Activated CD4-positive, alpha-beta T cell treated with anti-CD3 and anti-CD28 coated beads for 36 hours (primary cell): Measurements from ENCODE around the gene ZC3H7A. TPM values are rescaled to one million over a fixed set of nuclear protein-coding genes. Genes with fewer than 3 reads are reported as not detected.
"Not testable (repeated sequence)": the region's sequence is repeated elsewhere in the genome, so short reads cannot be mapped to it uniquely, and the experiment has no call there.

Experiments
- ATAC-seq: fragments of 200-7000 bp; cut with Tn5 transposase; one replicate; pipeline ENCODE4 v1.10.0; 2021; ENCODE audit warnings: mild to moderate bottlenecking, moderate library complexity
- CTCF ChIA-PET: fragments of 350-600 bp; sonication (Branson Sonifier 250); formaldehyde crosslinking; loops from one replicate; lab custom pipeline; 2021; ENCODE audit warnings: antibody characterized with exemption; lab: Charles Lee
- POLR2A ChIA-PET: fragments of 350-600 bp; sonication (Branson Sonifier 250); formaldehyde crosslinking; loops from one replicate; lab custom pipeline; 2021; ENCODE audit warnings: antibody characterized with exemption, inconsistent platforms; lab: Charles Lee
- DNase-seq: peaks from one replicate; pipeline ENCODE4 v3.0.0-alpha.2; 2020
- H3K27ac Mint-ChIP-seq: one replicate; pipeline ENCODE4 v1.8.0; 2021; ENCODE audit warnings: mixed read lengths
- H3K27me3 Mint-ChIP-seq: one replicate; pipeline ENCODE4 v1.8.0; 2021; ENCODE audit warnings: mixed read lengths
- H3K36me3 Mint-ChIP-seq: one replicate; pipeline ENCODE4 v1.8.0; 2021; ENCODE audit warnings: low read depth, mixed read lengths
- H3K4me1 Mint-ChIP-seq: one replicate; pipeline ENCODE4 v1.8.0; 2021; ENCODE audit warnings: mixed read lengths
- H3K4me3 Mint-ChIP-seq: one replicate; pipeline ENCODE4 v1.8.0; 2021; ENCODE audit warnings: mild to moderate bottlenecking, moderate library complexity, mixed read lengths
- H3K9me3 Mint-ChIP-seq: one replicate; pipeline ENCODE4 v1.8.0; 2021; ENCODE audit warnings: low read depth, mixed read lengths
- intact Hi-C, 2 experiments: fragments of 100-400 bp; cut with DNase I in 1 of 2; cut with micrococcal nuclease in 1 of 2; formaldehyde crosslinking; loops; one replicate each; pipeline versions ENCODE4 v1.14.2 to v1.15.1; 2022 to 2024; cut with DNase I, micrococcal nuclease
- total RNA-seq, 2 experiments: library from RNA; stranded (reverse); gene quantifications; one replicate each; pipeline ENCODE4 v1.2.3, GENCODE V29; 2021

The ZC3H7A gene
- total RNA-seq, 2 experiments from 2014 or later: 74.1 to 95.1 TPM

DNA sequence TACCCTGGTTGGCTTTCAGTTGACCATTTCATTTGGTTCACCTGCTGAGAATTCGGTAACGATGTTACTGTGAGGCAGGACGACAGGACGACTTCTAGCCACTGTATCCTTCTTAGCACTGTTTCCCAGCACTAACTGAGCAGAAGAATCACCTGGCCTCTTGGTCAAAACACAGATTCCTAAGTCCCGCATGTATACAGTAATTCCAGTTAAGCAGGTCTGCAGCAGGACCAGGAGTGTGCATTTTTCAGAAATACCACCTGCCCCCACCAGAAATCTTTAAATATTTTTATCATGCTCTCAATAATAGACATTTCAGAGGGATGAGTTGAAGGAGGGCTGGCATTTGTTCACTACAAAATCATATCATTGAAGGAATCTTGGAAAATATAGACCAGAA lies 31.6 kb upstream of the ZC3H7A start:
- Mint-ChIP-seq H3K27me3 (no peaks in the 10 kb centered on the region), H3K4me3 (no peak overlapping the region), H3K4me1 (no peaks in the 10 kb centered on the region), H3K9me3 (no peaks in the 10 kb centered on the region), H3K36me3 (no peaks in the 10 kb centered on the region), H3K27ac (no peak overlapping the region)
- DNase-seq (no peak), ATAC-seq (no peak)
- POLR2A ChIA-PET: no interaction called here
- CTCF ChIA-PET: no interaction called here
- intact Hi-C loops: no loop called here

DNA sequence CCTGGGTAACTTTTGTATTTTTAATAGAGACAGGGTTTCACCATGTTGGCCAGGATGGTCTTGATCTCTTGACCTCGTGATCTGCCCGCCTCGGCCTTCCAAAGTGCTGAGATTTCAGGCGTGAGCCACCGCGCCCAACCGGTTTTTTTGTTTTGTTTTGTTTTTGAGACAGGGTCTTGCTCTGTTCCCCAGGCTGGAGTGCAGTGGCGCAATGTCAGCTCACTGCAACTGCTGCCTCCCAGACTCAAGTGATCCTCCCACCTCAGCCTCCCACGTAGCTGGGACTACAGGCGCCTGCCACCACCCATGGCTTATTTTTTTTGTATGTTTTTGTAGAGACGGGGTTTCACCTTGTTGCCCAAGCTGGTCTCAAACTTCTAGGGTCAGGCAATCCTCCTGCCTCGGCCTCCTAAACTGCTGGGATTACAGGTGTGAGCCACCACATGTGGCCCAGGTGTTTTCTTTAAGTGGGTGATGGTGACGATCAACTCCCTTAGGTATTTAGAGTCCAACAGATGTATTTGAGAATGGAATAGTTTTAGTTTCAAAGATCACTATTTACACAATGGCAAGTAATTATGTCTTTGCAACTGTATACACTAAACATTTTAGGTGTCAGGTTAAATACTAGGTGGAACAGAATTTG lies 28.6 kb upstream of the ZC3H7A start:
- H3K27ac Mint-ChIP-seq, H3K4me3 Mint-ChIP-seq, H3K27me3 Mint-ChIP-seq, H3K4me1 Mint-ChIP-seq, ATAC-seq, CTCF ChIA-PET, H3K36me3 Mint-ChIP-seq, H3K9me3 Mint-ChIP-seq, intact Hi-C loops, DNase-seq: not testable (repeated sequence)
- POLR2A ChIA-PET: interaction anchor here (0.6 kb wide), 1 partner anchor 22 kb away, joined by 3 read pairs; no protein-coding TSS in a partner anchor

DNA sequence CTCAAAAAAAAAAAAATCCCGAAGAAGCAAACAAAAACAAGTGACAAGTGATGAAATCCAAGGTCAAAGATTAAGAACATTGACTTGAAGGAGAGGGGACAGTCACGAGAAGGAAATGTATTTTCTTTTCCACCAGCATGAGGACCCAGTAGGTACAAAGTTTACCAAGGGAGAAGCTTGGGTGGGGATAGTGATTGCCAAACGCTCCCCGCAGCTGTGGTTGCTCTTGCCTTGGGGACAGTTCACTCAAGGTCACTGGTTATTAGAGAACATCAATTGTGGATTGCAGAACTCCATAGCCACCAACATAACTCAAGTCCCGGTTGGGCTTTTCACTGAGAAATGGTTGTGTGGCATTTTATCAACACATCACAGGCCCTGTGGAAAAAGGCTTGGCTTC lies 27.3 kb upstream of the ZC3H7A start:
- POLR2A ChIA-PET: no interaction called here
- intact Hi-C loops: no loop called here
- CTCF ChIA-PET: no interaction called here
- Mint-ChIP-seq H3K4me3 (no peak overlapping the region), H3K4me1 (no peaks in the 10 kb centered on the region), H3K36me3 (no peaks in the 10 kb centered on the region), H3K27ac (no peak overlapping the region), H3K27me3 (no peaks in the 10 kb centered on the region), H3K9me3 (no peaks in the 10 kb centered on the region)
- ATAC-seq (no peak), DNase-seq (no peak)

DNA sequence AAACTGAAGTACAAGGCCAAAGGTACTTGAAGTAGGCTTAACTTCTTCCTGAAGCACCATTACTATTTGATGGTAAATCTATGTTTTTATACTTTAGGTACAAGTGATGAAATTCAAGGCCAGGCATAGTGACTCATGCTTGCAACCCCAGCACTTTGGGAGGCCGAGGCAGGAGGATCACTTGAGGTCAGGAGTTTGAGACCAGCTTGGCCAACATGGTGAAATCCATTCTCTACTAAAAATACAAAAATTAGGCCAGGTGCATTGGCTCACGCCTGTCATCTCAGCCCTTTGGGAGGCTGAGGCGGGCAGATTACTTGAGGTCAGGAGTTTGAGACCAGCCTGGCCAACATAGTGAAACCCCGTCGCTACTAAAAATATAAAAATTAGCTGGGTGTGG lies 26.6 kb upstream of the ZC3H7A start:
- CTCF ChIA-PET: interaction anchor here (0.7 kb wide), 1 partner anchor 286 kb away, joined by 3 read pairs; no protein-coding TSS in a partner anchor
- H3K27me3 Mint-ChIP-seq, H3K36me3 Mint-ChIP-seq, DNase-seq, H3K4me1 Mint-ChIP-seq, POLR2A ChIA-PET, intact Hi-C loops, H3K9me3 Mint-ChIP-seq, H3K27ac Mint-ChIP-seq, ATAC-seq, H3K4me3 Mint-ChIP-seq: not testable (repeated sequence)

DNA sequence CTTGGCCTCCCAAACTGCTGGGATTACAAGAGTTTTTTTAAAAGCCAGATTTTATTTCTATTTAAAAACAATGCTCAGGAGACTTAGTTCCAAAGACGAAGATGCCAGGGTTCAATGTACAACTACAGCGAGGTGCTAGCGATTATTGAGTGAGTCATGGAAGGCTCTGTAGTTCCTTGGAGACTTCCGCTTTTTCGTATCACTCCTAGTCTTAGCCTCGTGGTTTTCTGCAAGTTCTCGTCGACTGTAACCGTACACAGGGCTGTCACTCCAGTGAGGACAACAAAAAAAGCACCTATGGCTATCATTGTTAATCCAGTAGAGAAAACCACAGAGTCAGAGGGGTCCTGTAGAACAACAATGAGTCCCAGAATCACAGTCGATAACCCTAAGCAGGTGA lies 22.7 kb upstream of the ZC3H7A start:
- intact Hi-C loops: no loop called here
- Mint-ChIP-seq H3K36me3 (no peaks in the 10 kb centered on the region), H3K4me3 (no peak overlapping the region), H3K4me1 (no peaks in the 10 kb centered on the region), H3K27me3 (no peaks in the 10 kb centered on the region), H3K27ac (no peak overlapping the region), H3K9me3 (no peaks in the 10 kb centered on the region)
- ATAC-seq (no peak), DNase-seq (no peak)
- POLR2A ChIA-PET: interaction anchor here (0.7 kb wide), 1 partner anchor 188 kb away, joined by 5 read pairs; no protein-coding TSS in a partner anchor
- CTCF ChIA-PET: no interaction called here

DNA sequence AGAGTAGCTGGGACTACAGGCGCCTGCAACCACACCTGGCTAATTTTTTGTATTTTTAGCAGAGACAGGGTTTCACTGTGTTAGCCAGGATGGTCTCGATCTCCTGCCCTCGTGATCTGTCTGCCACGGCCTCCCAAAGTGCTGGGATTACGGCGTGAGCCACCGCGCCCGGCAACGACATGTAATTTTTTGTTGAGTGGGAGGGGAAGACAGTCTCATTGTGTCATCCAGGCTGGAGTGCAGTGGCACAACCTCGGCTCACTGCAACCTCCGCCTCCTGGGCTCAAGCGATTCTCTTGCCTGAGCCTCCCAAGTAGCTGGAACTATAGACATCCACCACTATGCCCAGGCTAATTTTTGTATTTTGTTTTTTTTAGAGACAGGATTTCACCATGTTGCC lies 21.9 kb upstream of the ZC3H7A start:
- CTCF ChIA-PET: interaction anchor here (0.7 kb wide), 1 partner anchor 249 kb away, joined by 3 read pairs; no protein-coding TSS in a partner anchor
- H3K36me3 Mint-ChIP-seq, H3K9me3 Mint-ChIP-seq, POLR2A ChIA-PET, H3K4me3 Mint-ChIP-seq, intact Hi-C loops, H3K27me3 Mint-ChIP-seq, H3K4me1 Mint-ChIP-seq, H3K27ac Mint-ChIP-seq, DNase-seq, ATAC-seq: not testable (repeated sequence)

DNA sequence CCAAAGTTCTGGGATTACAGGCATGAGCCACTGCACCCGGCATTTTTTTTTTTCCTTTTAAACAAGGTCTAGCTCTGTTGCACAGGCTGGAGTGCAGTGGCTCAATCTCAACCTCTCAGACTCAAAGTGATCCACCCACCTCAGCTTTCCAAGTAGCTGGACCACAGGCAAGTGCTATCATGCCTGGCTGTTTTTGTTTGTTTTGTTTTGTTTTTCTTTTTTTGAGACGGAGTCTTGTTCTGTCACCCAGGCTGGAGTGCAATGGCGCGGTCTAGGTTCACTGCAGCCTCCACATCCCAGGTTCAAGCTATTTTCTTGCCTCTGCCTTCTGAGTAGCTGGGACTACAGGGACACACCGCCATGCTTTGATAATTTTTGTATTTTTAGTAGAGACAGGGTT lies 19.1 kb upstream of the ZC3H7A start:
- POLR2A ChIA-PET: no interaction called here
- Mint-ChIP-seq H3K9me3 (no peaks in the 10 kb centered on the region), H3K36me3 (no peaks in the 10 kb centered on the region), H3K4me3 (no peak overlapping the region), H3K27ac (no peak overlapping the region), H3K27me3 (no peaks in the 10 kb centered on the region), H3K4me1 (no peaks in the 10 kb centered on the region)
- DNase-seq (no peak), ATAC-seq (no peak)
- CTCF ChIA-PET: interaction anchor here (0.6 to 0.7 kb wide), 2 partner anchors 9 to 108 kb away, joined by 3 read pairs; no protein-coding TSS in a partner anchor
- intact Hi-C loops: no loop called here

DNA sequence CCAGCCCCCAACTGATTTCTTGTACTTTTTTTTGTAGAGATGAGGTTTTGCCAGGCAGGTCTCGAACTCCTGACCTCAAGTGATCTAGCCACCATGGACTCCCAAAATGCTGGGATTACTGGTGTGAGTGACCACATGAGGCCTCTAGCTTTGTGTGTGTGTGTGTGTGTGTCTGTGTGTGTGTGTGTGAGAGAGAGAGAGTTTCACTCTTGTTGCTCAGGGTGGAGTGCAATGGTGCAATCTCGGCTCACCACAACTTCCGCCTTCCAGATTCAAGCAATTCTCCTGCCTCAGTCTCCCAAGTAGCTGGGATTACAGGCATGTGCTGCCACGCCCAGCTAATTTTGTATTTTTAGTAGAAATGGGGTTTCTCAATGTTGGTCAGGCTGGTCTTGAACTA lies 17.7 kb upstream of the ZC3H7A start:
- not testable (repeated sequence) for H3K27ac Mint-ChIP-seq, H3K36me3 Mint-ChIP-seq, DNase-seq, H3K4me3 Mint-ChIP-seq, ATAC-seq, H3K4me1 Mint-ChIP-seq, H3K9me3 Mint-ChIP-seq, H3K27me3 Mint-ChIP-seq
- ChIA-PET CTCF (interaction anchor here (1.7 kb wide), 1 partner anchor 17 kb away, joined by 4 read pairs; no protein-coding TSS in a partner anchor), POLR2A (interaction anchor here (0.5 to 0.7 kb wide), 2 partner anchors 15 to 20 kb away, joined by 3 to 4 read pairs; no protein-coding TSS in a partner anchor)
- intact Hi-C loops: loop anchor here in 1 of 2 experiments (5.0 kb wide), 1 partner anchor 172 kb away; no protein-coding TSS in a partner anchor

DNA sequence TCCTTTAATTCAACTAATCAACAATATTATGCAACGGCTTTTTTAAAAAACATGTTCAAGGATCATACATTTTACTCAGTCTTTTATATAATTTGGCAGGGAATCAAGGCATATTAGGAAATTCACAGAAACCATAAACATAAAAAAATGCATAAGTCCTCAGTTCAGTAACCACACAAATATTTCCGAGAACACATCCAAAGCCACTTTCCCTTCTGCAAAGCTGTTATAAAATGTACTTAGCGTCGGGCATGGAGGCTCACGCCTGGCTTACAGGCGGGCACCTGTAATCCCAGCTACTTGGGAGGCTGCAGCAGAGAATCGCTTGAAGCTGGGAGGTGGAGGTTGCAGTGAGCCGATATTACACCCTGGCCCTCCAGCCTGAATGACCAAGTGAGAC lies 9.7 kb upstream of the ZC3H7A start:
- Mint-ChIP-seq H3K27ac (no peak overlapping the region), H3K27me3 (no peaks in the 10 kb centered on the region), H3K4me1 (peaks cover 9% of the 10 kb centered on the region), H3K4me3 (no peak overlapping the region), H3K9me3 (no peaks in the 10 kb centered on the region), H3K36me3 (no peaks in the 10 kb centered on the region)
- intact Hi-C loops: loop anchor here in 1 of 2 experiments (10.0 kb wide), 1 partner anchor 272 kb away; no protein-coding TSS in a partner anchor
- ChIA-PET CTCF (interaction anchor here (0.8 kb wide), 1 partner anchor 9 kb away, joined by 3 read pairs; no protein-coding TSS in a partner anchor), POLR2A (no interaction called here)
- no peak for DNase-seq
- ATAC-seq: no peak

DNA sequence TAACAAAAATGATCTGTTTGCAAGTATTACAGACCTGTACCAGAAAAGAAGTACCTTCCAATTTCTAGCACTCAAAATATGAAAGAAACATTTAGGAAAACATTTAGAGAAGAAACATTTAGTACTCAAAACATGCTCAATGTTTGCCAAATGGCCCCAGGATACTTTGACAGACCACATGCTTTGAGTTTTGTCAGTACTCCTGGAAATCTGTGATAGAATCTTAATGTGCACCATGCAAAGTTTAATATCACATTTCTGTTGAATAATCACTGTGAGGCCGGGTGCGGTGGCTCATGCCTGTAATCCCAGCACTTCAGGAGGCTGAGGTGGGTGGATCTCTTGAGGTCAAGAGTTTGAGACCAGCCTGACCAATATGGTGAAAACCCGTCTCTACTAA lies 8.5 kb upstream of the ZC3H7A start:
- Mint-ChIP-seq H3K27me3 (no peaks in the 10 kb centered on the region), H3K4me3 (no peak overlapping the region), H3K27ac (no peak overlapping the region), H3K4me1 (peaks cover 15% of the 10 kb centered on the region), H3K36me3 (no peaks in the 10 kb centered on the region), H3K9me3 (no peaks in the 10 kb centered on the region)
- intact Hi-C loops: loop anchor here in 1 of 2 experiments (10.0 kb wide), 1 partner anchor 271 kb away; no protein-coding TSS in a partner anchor
- no peak for ATAC-seq
- CTCF ChIA-PET: interaction anchor here (0.7 kb wide), 1 partner anchor 37 kb away, joined by 3 read pairs; no protein-coding TSS in a partner anchor
- DNase-seq: no peak
- POLR2A ChIA-PET: no interaction called here

DNA sequence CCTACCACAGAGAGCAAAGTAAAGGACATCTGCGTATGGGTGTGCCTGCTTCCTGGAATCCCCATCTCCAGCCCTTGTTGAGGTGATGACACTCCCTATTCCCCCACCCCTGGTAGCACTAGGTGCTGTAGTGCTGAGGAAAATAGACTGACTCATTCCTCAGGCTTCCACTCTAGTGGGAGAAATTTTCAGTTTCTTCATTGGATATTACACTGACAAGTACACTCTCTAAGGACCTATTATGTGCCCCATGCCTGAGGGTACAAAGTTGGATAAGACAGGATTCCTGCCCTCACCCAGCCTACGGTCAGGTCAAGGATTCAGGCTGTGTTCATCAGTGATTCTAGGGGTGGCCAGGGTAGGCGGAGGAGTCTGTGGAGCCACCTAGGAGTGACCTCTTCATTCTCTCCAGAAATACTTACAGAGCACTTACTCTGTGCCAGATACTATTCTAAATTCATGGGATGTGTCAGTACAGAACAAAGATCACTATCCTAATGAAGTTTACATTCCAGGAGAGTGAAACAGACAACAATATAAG lies 4.5 kb upstream of the ZC3H7A start:
- Mint-ChIP-seq H3K36me3 (peaks cover 12% of the 10 kb centered on the region), H3K9me3 (no peaks in the 10 kb centered on the region), H3K27ac (peak overlapping the region; percentile 69), H3K4me3 (no peak overlapping the region), H3K4me1 (peaks cover 31% of the 10 kb centered on the region), H3K27me3 (no peaks in the 10 kb centered on the region)
- ChIA-PET POLR2A (no interaction called here), CTCF (no interaction called here)
- DNase-seq (no peak), ATAC-seq (no peak)
- intact Hi-C loops: loop anchor here in 1 of 2 experiments (10.0 kb wide), 1 partner anchor 267 kb away; no protein-coding TSS in a partner anchor

DNA sequence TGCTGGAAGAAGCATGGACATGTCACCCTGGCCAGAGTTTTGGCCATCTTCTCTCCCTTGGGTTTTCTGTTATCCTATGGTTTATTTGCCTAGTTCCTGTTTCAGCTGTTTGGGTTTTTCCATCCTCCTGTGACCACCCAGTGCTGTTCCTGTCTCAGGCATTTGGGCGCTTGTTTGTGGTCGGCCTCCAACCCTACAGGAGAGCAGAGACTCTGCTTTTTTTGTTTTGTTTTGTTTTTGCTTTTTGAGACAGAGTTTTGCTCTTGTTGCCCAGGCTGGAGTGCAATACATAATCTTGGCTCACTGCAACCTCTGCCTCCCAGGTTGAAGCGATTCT lies 3.3 kb upstream of the ZC3H7A start:
- H3K27me3 Mint-ChIP-seq: no peaks in the 10 kb centered on the region
- H3K36me3 Mint-ChIP-seq: peaks cover 20% of the 10 kb centered on the region
- H3K4me3 Mint-ChIP-seq: peak overlapping the region; percentile 92
- H3K27ac Mint-ChIP-seq: peak overlapping the region; percentile 76
- intact Hi-C loops: loop anchor here in 1 of 2 experiments (10.0 kb wide), 1 partner anchor 266 kb away; no protein-coding TSS in a partner anchor
- POLR2A ChIA-PET: no interaction called here
- DNase-seq: no peak
- no peak for ATAC-seq
- no peaks in the 10 kb centered on the region for H3K9me3 Mint-ChIP-seq
- CTCF ChIA-PET: no interaction called here
- H3K4me1 Mint-ChIP-seq: peaks cover 39% of the 10 kb centered on the region
